ENCODE measurements around the gene LAGE3.

Gene LAGE3

GRCh38 chrX:154472685-154473632 lies 6.1 kb downstream of the LAGE3 start:
- no peak for TF ChIP-seq CTCF (IDR thresholded peaks at IDR 0.05; ENCODE audit: unreplicated experiment in 3 of 3)
- no peaks in the 10 kb centered on the region for H3K27me3 Mint-ChIP-seq (ENCODE audit: low read depth)
- no peak overlapping the region for H3K4me3 Mint-ChIP-seq
- H3K36me3 Mint-ChIP-seq (ENCODE audit: low read depth) = peaks cover 28% of the 10 kb centered on the region
- H3K27ac Mint-ChIP-seq = no peak overlapping the region
- peaks cover 4% of the 10 kb centered on the region for H3K4me1 Mint-ChIP-seq
- peaks cover 9% of the 10 kb centered on the region for H3K9me3 Mint-ChIP-seq

DNA sequence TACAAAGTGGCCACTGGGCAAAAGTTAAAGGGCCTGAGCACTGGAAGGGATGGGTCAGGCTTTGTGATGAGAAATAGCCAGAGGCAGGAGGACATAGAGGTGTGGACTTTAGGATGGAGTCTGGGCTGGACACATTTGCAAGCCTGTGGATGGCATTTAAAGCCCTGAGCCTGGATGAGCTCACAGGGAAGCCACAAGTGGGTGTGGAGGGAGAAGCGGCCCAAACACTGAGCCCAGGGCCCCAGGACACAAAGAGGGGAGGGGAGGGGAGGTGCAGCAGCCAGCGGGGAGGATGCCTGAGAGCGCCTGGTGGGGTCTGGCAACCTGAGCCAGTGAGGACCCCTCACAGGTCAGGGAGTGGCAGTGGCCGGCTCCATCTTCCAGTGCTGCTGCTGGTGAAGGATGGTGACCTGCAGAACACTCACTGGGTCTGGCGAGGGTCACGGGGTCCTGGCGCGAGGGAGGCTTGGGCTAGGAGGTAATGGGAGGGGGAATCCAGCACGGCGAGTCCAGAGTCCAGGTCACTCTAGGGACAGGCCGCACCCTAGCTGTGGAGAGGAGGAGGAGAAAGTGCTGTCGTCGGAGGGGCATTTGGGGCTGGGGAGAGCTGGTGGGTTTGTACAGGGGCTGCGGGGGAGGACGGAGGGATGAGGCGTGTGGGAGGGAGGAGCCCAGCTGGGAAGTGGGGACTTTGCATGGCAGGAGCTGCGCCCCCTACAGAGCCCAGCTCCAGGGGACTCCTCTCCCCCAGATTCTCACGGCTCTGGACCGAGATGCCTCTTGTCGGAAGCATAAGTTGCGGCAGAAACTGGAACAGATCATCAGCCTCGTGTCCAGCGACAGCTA lies 7.0 kb downstream of the LAGE3 start:
- TF ChIP-seq CTCF (IDR thresholded peaks at IDR 0.05; ENCODE audit: unreplicated experiment in 3 of 3) = no peak
- Mint-ChIP-seq H3K27ac (no peak overlapping the region), H3K4me3 (no peak overlapping the region), H3K27me3 (ENCODE audit: low read depth) (no peaks in the 10 kb centered on the region), H3K36me3 (ENCODE audit: low read depth) (peaks cover 28% of the 10 kb centered on the region), H3K9me3 (peaks cover 9% of the 10 kb centered on the region), H3K4me1 (peaks cover 4% of the 10 kb centered on the region)

DNA sequence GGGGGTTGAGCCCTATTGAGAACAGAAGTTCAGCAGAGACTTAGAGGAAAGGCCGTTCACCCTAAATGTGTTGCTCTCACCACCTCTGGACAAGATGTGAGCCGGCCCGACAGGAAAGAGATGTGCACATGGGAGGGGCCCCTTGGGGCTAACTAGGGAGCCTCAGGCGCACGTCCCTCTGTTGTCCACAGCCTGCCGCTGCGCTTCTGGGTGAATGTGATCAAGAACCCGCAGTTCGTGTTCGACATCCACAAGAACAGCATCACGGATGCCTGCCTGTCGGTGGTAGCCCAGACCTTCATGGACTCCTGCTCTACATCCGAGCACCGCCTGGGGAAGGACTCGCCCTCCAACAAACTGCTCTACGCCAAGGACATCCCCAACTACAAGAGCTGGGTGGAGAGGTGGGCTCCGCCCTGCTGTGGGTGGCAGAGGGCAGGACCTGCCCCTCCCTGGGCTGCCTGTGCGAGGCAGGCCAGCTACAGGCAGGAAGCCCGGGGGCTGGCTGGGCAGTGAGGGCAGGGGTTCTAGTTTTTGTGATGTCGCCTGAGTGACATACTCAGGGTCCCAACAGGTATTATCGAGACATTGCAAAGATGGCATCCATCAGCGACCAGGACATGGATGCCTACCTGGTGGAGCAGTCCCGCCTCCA lies 8.0 kb downstream of the LAGE3 start:
- H3K4me3 Mint-ChIP-seq = no peak overlapping the region
- no peaks in the 10 kb centered on the region for H3K27me3 Mint-ChIP-seq (ENCODE audit: low read depth)
- peaks cover 4% of the 10 kb centered on the region for H3K4me1 Mint-ChIP-seq
- peaks cover 9% of the 10 kb centered on the region for H3K9me3 Mint-ChIP-seq
- peaks cover 28% of the 10 kb centered on the region for H3K36me3 Mint-ChIP-seq (ENCODE audit: low read depth)
- H3K27ac Mint-ChIP-seq = no peak overlapping the region
- no peak for TF ChIP-seq CTCF (IDR thresholded peaks at IDR 0.05; ENCODE audit: unreplicated experiment in 3 of 3)

- Mint-ChIP-seq H3K36me3 (ENCODE audit: low read depth) (peaks cover 25% of the 10 kb centered on the region), H3K4me1 (peaks cover 1% of the 10 kb centered on the region), H3K9me3 (peaks cover 6% of the 10 kb centered on the region), H3K4me3 (no peak overlapping the region), H3K27ac (no peak overlapping the region), H3K27me3 (ENCODE audit: low read depth) (no peaks in the 10 kb centered on the region)
- no peak for TF ChIP-seq CTCF (IDR thresholded peaks at IDR 0.05; ENCODE audit: unreplicated experiment in 3 of 3)
Measured at GRCh38 chrX:154470434-154470833, 8.6 kb downstream of the LAGE3 start.

- Mint-ChIP-seq H3K36me3 (ENCODE audit: low read depth) (peaks cover 25% of the 10 kb centered on the region), H3K4me1 (no peaks in the 10 kb centered on the region), H3K27ac (no peak overlapping the region), H3K4me3 (no peak overlapping the region), H3K9me3 (peaks cover 4% of the 10 kb centered on the region), H3K27me3 (ENCODE audit: low read depth) (no peaks in the 10 kb centered on the region)
- no peak for TF ChIP-seq CTCF (IDR thresholded peaks at IDR 0.05; ENCODE audit: unreplicated experiment in 3 of 3)
Measured at GRCh38 chrX:154469880-154470279, 9.2 kb downstream of the LAGE3 start.
